HG03565 (cell line): ENCODE measurements around the gene SAMSN1.
"Not testable (repeated sequence)": the region's sequence is repeated elsewhere in the genome, so short reads cannot be mapped to it uniquely, and the experiment has no call there.

Experiments used
- ATAC-seq: cut with Tn5 transposase; IDR thresholded peaks from one replicate; pipeline ENCODE4 v1.9.1; 2021; ENCODE audit warnings: mild to moderate bottlenecking, moderate library complexity; ENCODE audit not compliant: unreplicated experiment

The SAMSN1 gene

DNA sequence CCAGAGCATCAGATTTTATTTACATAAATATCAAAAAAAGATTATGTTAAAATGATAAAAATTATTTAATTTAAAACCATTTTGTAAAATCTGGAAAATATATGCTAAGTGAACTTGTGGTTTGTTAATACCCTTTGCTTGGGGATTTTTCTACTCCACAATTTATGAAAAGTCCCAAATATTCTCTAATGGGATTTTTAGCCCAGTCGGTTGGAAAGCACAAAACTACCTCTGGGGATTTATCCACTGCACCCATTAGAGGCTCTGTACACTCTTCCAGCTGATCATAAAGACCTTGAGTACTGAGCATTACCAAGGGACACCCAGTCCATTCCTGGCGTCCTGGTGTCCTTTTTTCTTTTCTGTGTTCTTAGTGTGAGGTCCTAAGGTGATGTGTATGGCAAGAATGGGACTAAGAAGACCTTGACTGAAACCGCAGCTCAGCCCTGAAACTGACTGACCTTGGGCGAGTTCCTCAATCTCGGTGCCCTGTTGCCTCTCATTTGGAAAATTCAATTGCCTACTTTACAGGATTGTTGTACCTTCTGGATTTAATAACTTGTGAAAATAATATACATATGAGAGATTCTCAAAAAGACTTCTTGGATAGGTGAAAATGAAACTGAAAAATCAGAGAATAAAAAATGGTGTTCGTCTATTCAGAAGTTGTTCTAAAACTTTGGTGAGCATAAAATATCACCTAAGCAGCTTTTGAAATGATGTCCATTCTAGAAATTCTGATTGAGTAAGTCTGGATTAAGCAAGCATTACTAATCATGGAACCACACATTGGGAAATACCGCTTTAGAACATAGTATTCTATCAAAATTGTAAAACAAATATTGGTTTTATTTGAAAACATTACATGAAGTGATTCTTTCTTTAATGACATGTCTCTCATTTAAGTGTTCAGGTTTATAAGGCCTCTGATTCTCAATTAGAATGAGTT is 21.5 kb upstream of the SAMSN1 start:
- no peak for ATAC-seq

DNA sequence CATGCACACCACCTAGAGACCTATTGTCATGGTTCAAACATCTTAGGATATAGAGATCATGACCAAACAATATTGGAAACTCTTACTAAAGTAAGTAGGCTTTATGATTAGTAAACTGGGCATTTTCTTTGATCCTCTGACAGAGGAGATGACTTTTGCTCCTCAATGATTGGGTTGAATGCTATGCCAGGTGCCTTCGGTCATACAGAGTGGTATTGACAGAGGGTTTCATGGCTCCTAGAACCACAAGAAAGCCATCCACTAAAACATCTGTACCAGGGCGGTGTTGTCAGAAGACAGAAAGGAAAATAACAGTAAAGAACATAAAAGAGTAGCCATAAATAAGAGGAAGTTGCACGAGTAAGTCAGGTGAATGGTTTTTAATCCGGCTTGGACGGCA is 20.8 kb upstream of the SAMSN1 start:
- no peak for ATAC-seq

DNA sequence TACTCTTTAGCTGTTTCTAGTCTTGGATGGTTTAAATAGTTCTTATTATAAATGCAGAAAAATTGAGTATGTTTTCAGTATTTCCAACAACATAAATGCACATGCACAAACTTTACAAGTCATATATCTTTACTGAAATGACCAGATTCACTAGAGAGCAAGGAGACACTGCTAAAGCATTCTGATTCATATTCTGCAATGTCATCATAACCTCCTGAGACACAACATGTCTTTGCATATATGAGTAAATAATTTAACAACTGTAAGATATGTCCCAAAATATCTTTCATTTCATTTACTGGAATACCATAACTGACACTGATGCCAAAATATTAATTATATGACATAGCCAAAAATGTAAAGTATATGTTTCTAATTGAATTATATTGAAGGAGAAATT is 16.8 kb upstream of the SAMSN1 start:
- ATAC-seq: no peak

DNA sequence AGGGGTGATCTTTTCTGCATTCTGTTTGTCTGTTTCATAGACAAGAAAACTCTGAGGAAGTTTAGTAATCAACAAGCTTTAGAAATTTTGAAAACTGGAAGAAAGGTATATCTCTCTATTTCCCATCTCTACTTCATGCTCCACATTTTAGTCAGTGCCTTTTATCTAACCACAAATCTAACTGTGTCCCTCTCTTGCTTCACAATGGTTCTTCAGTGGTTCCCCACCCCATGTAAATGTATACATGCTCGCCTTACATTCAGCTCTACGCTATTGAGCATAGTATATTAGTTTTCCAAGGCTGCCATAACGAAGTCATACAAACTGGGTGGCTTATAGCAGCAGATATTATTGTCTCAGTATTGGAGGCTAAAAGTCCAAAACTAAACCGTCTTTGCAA is 14.4 kb upstream of the SAMSN1 start:
- ATAC-seq: no peak

DNA sequence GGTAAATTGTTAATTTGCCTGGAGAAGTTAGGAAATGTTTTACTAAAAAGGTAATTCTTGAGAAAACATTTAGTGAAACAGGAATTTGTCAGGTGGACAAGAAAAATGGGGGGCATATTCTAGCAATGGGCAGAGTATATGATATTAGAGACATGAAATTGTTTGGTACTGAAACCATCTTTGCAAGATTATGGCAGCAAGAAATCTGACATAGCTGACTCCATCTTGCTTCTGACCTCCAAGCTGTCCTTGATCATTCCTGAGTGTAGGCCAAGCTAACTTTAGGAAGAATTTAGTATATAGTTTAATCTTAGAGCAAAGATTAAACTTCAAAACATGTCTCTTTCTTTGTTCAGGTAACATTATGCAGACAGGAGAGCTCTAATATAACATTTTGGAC is 14.0 kb upstream of the SAMSN1 start:
- no peak for ATAC-seq

DNA sequence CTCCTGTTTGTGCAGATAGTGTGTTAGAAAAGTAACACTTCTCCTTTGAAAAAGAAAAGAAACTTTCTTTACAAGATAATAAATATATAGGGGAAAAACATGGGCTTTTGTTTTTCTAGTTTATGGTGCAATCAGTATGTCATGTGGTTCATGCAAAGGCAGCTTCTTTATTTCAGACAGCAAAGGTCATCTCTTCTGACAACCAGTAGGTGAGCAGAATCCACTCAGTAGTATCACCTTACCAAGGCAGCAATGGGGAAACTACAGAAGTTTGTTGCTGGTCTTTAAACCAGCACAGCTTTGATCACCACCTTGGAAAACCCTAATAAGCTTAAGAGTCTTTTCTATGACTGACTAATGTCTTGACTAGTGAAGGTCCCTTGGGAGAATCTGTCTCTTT is 13.0 kb upstream of the SAMSN1 start:
- no peak for ATAC-seq

DNA sequence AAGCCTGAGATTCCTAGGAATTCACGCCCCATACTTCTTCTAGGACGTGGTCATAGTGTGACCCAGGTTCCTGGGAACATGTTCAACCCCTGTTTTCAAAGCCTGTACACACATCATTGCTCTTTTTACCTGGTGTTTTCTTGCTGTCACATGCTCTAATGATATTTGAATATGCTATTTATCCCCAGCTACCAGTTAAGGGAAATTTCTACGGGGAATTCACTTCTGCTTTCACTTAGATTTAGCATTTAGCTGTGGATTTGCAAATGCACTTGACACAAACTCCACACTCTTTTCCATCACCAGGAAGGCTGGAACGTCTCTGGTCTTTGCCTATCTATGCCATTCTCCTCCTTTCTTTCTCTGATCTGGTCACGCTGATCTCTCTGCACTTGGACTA is 11.3 kb upstream of the SAMSN1 start:
- no peak for ATAC-seq

DNA sequence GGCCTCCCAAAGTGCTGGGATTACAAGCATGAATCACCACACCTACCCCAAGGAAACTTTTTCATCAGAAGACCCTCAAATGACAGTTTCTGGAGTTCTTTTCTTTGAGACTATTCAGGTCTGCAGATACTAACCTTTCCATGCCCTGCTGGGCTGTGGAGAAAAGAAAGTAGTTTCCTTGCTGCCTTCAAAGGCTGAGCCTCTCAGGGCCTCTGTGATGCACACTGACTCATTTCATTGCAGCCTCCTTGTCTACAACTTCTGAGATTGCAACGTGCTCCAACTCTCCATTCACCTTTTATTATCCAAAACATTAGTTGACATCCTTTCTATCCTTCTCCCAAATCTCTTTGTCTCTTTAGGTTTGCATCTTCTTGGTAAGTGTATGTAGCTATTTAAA is 8.8 kb upstream of the SAMSN1 start:
- ATAC-seq: no peak

DNA sequence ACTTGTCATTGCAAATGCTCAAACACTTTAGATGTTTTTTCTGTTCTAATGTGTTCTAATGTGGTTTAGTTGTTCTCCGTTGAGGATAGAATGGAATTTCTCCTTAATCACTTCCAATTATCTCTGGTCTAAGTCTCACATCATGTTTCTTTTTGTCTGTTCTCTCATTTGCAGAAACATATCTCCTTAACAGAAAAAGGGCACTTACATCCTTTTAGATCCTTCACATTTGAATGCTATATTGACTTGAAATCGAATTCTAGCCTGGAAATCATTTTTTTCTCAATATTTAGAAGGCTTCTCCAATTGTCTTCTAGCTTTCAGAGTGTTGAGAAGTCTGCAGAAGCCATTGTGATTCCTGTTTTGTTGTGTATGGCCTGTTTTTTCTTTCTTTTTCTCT is 7.3 kb upstream of the SAMSN1 start:
- ATAC-seq: no peak

DNA sequence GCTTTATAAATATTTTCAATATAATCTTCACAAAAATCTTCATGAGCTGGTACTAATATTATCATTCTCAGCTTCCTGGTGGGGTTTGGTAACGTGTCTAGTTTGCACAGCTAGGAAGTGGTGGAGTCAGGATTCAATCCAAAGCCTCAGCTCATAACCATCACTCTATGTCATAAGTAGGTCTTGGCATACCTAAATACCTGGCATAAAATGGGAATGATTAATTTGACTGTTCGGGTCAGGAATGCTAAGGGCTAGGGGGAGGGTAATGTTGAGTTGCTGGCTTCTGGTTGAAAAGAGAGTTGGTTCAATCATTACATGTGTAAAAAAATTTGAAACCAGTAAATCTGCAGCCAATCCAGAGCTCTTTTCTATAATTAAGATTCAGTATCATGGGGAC is 5.6 kb upstream of the SAMSN1 start:
- ATAC-seq: no peak

DNA sequence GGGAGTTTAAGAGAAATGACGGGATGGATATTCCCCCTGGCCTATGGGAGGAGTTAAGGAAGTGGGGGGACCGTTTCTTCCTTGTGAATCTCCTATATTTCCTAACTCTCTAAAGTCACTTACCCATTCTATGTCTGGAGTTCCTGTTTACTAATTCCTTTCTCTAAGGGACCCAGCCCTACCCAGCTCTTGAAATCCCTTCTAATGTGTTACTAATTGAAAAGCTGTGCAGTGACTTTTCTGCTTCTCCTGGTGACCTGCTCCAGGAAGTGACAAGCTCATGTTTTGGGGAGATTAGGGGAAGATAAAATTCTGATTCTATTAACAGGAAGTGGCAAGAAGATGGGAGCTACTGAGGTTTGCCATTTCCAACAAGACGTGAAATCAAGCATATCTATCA is 4.0 kb upstream of the SAMSN1 start:
- ATAC-seq: no peak

DNA sequence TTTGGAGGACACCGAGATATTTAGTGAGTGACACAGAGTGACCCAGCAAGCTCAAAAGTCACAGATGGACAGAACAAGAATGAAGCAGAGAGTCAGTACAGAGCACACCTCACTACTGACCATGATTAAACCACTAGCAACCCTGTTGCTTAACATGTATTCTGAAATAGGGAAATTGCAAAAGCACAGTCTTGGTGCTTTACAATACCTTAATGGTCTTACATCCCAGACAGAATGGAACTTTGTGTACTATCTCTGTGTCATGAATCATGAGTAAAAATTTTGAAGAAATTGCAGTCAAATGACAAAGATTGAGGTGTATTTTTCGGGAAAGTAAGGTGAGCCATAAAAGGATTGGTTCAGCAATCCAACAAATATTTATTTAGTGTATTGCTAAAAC is 2.7 kb upstream of the SAMSN1 start:
- ATAC-seq: no peak

DNA sequence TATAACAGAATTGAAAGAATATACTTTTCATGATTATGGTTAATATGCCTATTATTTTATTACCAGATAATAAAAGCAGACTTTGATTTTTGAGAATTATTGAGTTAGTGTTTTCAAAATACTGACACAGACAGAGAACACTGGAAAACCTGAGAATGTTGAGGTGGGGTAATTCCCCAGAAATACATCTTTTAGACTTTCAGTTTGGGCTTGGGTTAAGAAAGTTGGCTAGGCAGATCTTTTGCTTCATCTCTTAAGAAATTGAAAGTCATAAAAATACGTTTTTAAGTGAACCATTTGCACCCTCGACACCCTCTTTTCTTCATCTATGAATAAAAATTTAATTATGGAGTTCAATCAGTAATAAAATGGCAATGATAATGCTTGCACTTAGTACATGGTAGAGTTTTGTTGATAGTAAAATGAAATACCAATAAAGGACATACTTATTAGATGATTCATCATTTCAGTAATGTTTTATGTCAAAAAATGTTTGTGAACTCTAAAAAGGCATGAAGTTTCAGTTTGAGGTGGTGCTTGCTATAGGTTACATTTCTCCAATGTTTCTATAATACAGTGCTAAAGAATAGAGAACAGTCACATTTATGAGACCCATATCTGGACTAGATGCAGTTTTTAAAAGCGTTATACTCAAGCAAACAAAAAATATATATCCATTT is 1.9 kb upstream of the SAMSN1 start:
- no peak for ATAC-seq

DNA sequence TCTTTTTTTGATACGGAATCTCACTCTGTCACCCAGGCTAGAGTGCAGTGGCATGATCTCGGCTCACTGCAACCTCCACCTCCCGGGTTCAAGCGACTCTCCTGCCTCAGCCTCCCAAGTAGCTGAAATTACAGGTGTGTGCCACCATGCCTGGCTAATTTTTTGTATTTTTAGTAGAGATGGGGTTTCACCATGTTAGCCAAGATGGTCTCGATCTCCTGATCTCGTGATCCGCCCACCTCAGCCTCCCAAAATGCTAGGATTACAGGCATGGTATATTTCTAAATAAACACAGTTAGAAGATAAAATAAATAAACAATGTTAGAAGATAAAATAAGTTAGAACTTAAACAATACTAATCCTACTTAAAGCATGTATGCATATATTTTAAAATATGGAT is 604 bp upstream of the SAMSN1 start:
- ATAC-seq: not testable (repeated sequence)

DNA sequence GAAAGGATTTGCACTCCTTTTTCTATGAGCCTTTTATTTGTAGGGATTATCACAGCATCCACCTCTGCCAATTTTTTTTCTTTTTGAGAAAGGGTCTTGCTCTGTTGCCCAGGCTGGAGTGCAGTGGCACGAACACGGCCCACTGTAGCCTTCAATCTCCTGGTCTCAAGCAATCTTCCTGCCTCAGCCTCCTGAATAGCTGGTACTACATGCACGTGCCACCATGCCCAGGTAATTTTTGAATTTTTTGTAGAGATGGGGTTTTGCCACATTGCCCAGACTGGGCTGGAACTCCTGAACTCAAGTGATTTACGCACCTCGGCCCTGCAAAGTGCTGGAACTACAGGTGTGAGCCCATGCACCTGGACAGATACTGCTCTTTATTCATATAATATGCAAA is 2.1 kb downstream of the SAMSN1 start:
- no peak for ATAC-seq

DNA sequence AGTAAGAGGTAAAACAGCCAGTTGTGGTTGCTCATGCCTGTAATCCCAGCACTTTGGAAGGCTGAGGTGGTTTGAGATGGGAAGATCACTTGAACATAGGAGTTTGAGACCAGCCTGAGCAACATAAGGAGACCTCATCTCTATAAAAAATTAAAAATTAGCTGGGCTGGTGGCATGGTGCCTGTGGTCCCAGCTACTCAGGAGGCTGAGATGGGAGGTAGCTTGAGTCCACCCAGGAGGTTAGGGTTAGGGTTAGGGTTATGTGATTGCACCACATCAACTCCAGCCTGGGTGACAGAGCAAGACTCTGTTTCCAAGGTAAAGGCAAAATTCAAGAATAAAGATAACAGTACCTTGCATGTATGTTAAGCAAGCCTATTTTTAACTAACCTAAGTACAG is 3.5 kb downstream of the SAMSN1 start:
- no peak for ATAC-seq

DNA sequence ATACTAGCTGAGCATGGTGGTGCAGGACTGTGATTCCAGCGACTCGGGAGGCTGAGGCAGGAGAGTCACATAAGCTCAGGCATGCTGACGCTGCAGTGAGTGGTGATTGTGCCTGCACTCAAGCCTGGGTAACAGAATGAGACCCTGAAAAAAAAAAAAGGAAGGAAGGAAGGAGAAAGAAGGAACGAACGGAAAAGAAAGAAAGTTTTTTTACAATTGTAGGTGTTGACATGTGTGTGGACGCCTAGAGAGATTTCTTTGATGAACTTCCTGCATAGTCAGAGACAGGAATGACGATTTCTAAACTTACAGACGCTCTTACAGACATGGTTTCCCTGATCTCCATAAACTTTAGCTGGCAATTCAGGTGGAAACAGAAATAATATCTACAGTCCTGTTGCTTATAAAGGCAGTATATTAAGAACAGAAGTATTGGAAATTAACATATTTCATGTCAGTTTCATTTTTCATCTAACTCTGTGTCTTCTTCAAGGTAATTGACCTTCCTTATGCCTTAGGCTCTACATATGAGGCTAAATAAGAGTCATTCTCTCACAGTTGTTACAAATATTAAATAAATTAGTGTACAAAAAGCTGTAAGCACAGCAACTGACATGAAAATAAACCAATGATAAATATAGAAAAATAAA is 4.1 kb downstream of the SAMSN1 start:
- ATAC-seq: no peak

DNA sequence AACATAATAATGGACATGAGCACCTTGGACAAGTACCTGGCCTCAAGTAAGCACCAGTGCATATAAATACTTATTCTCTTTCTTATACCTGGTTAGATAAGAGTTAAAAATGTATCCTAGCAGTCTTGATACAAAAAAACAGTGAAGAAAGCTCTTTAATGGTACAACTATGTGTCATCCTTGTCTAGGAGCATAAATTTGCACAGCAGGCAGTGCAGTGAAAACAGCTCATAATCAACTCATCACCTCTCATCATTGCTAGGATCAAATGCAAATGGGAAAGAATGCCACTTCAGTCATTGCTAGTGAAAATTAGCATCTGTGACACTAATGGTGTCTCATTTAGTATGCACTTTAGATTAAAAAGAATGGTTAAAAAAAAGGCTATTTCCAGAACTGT is 7.6 kb downstream of the SAMSN1 start:
- no peak for ATAC-seq

DNA sequence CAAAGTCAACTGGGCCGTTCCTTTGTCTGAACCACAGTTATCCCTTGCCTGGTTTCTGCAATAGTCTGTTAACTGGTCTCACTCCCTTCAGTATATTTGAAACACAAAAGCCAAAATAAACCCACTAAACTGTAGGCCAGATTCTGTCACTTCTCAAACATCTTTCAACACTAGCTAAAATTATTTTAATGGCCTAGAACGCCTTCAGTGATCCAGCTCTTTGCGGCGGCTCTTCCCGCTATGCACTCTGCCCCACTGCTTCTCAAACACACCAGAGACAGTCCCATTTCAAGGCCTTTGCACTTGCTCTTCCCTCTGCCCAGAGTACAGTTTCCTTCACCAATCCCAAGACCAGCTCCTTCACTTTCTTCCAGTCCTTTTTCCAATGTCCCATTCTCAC is 9.2 kb downstream of the SAMSN1 start:
- ATAC-seq: no peak

DNA sequence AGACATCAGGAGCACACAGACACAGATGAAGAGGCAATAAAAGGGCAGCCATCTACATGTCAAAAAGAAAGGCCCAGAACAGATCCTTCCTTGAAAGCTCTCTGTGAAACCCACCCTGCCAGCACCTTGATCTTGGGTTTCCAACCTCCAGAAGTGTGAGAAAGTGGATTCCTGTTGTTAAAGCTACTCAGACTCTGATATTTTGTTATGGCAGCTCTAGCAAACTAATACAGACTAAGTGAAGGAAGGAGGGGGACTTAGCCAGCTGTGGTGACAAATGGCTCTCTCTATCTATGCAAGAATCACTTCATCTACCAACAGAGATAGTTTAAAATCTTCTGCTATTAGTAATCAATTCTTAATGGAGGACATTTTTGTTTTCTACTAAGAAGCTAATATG is 10.4 kb downstream of the SAMSN1 start:
- ATAC-seq: no peak

DNA sequence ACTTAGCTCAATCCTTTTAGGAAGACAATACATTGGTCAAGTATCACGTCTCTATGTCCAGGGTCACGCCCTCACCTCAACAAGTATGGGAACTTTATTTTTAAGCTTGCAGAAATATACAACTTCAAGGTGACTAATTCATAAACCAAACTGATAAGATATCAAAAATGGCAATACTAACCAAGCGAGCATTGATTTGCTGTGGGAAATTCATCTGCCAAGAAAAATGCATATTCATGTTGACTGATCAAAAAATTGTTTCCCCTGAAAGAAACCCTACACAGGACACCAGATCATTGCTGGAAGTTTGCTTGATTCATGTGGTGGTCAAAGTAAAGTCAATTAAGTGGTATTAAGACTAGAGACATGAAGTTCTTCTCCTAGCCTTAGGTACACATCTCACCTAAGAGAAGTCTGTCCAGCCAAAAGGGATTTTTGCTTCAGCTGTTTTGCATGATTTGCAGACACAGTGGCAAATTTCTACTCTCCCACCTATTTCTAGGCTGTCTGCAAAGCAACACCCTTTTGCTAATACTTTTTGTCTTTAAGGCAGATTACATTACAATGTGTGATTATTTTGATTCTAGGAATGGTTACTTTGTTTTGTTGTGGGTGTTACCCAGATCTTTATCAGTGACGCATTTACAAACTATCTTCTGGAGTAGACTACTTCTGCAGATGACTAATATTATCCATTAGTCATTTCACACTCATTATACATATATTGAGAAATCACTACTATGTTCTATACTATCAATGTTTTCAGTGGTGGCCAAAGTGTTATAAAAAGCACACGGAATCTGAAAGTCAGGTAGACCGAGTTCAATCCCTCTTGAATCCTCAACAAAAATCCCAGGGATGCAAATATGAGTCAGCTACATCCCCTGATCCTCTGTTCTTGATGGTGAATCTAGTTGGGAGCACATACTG is 12.4 kb downstream of the SAMSN1 start:
- peak; percentile 83 for ATAC-seq
